Loucy (cell line): ENCODE data around the gene KANSL1L.

Experiments
- H2AFZ ChIP-seq: fragments of 200-600 bp; sonication (generic); 2 replicates; pipeline ENCODE4 v1.6.0; 2016; ENCODE audit warnings: antibody characterized with exemption, mild to moderate bottlenecking, low read length, moderate library complexity
- H3F3A ChIP-seq: fragments of 200-600 bp; 2 replicates; pipeline ENCODE4 v1.6.0; 2016; ENCODE audit warnings: antibody characterized with exemption, low read depth, mild to moderate bottlenecking
- H3K27me3 ChIP-seq: fragments of 200-600 bp; sonication (generic); 2 replicates; pipeline ENCODE4 v1.6.1; 2014; ENCODE audit warnings: low read length, mild to moderate bottlenecking; ENCODE audit not compliant: insufficient read depth, poor library complexity, severe bottlenecking
- H3K36me3 ChIP-seq: fragments of 200-600 bp; sonication (generic); 2 replicates; pipeline ENCODE4 v1.6.1; 2016; ENCODE audit warnings: low read length; ENCODE audit not compliant: insufficient read depth
- H3K4me1 ChIP-seq: fragments of 200-600 bp; sonication (generic); 2 replicates; pipeline ENCODE4 v1.5.1; 2014; ENCODE audit warnings: low read length, mild to moderate bottlenecking; ENCODE audit not compliant: insufficient read depth, poor library complexity, severe bottlenecking
- H3K4me2 ChIP-seq: fragments of 200-600 bp; sonication (generic); 2 replicates; pipeline ENCODE4 v1.6.0; 2014; ENCODE audit warnings: antibody characterized with exemption, low read length, low read depth, mild to moderate bottlenecking; ENCODE audit not compliant: poor library complexity, severe bottlenecking
- H3K4me3 ChIP-seq: fragments of 200-600 bp; sonication (generic); 2 replicates; pipeline ENCODE4 v1.5.1; 2014; ENCODE audit warnings: low read length, mild to moderate bottlenecking, mixed read lengths; ENCODE audit not compliant: poor library complexity, severe bottlenecking
- H3K79me2 ChIP-seq: fragments of 200-600 bp; sonication (generic); 2 replicates; pipeline ENCODE4 v1.6.1; 2014; ENCODE audit warnings: low read length; ENCODE audit not compliant: insufficient read depth
- H3K9ac ChIP-seq: fragments of 200-600 bp; sonication (generic); 2 replicates; pipeline ENCODE4 v1.6.0; 2014; ENCODE audit warnings: mild to moderate bottlenecking, low read depth, low read length, moderate library complexity; ENCODE audit not compliant: poor library complexity, severe bottlenecking
- H3K9me2 ChIP-seq: fragments of 200-600 bp; sonication (generic); replicated peaks from 2 replicates; pipeline ENCODE4 v1.6.1; 2016; ENCODE audit warnings: low read depth, low read length, mixed read lengths
- H3K9me3 ChIP-seq: fragments of 200-600 bp; sonication (generic); 2 replicates; pipeline ENCODE4 v1.6.1; 2014; ENCODE audit warnings: mild to moderate bottlenecking, antibody characterized with exemption, low read length, low read depth; ENCODE audit not compliant: insufficient read depth
- H4K20me1 ChIP-seq: fragments of 200-600 bp; sonication (generic); 2 replicates; pipeline ENCODE4 v1.6.0; 2014; ENCODE audit warnings: antibody characterized with exemption, low read length, mild to moderate bottlenecking; ENCODE audit not compliant: insufficient read depth, poor library complexity, severe bottlenecking
- EZH2phosphoT487 ChIP-seq: fragments of 200-600 bp; IDR thresholded peaks from 2 replicates; pipeline ENCODE4 v1.6.1; 2018; ENCODE audit warnings: antibody characterized with exemption, mild to moderate bottlenecking, moderate library complexity, borderline replicate concordance
- TF ChIP-seq, protein P1 (sequence below): fragments of 200-600 bp; sonication (generic); conservative IDR thresholded peaks from 2 replicates; pipeline ENCODE4 v1.5.1; 2014; ENCODE audit warnings: mild to moderate bottlenecking, antibody characterized with exemption, low read length

KANSL1L gene

DNA sequence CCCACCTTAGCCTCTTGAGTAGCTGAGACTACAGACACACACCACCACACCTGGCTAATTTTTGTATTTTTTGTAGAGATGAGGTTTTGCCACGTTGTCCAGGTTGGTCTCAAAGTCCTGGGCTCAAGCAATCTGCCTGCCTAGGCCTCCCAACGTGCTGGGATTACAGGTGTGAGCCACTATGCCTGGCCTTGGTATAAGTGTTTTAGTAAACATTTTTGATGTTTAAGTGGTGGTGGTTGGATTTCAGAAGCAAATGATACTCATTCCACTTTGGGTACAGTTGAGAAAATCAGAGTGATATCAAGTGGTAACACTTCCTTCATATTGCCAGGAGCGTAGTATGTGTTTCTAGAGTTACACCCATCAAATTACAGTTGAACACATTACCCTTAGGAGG, 28.6 kb upstream of the KANSL1L start:
- Histone ChIP-seq H3F3A (no peaks in the 10 kb centered on the region), H3K4me1 (peaks cover 8% of the 10 kb centered on the region), H3K4me3 (no peak overlapping the region), H3K79me2 (no peaks in the 10 kb centered on the region), H2AFZ (no peak overlapping the region), H3K4me2 (no peak overlapping the region), H3K9me2 (no peaks in the 10 kb centered on the region), H4K20me1 (no peaks in the 10 kb centered on the region), H3K36me3 (no peaks in the 10 kb centered on the region), H3K9ac (no peak overlapping the region), H3K27me3 (no peaks in the 10 kb centered on the region), H3K9me3 (no peaks in the 10 kb centered on the region)
- TF ChIP-seq, protein P1, sequence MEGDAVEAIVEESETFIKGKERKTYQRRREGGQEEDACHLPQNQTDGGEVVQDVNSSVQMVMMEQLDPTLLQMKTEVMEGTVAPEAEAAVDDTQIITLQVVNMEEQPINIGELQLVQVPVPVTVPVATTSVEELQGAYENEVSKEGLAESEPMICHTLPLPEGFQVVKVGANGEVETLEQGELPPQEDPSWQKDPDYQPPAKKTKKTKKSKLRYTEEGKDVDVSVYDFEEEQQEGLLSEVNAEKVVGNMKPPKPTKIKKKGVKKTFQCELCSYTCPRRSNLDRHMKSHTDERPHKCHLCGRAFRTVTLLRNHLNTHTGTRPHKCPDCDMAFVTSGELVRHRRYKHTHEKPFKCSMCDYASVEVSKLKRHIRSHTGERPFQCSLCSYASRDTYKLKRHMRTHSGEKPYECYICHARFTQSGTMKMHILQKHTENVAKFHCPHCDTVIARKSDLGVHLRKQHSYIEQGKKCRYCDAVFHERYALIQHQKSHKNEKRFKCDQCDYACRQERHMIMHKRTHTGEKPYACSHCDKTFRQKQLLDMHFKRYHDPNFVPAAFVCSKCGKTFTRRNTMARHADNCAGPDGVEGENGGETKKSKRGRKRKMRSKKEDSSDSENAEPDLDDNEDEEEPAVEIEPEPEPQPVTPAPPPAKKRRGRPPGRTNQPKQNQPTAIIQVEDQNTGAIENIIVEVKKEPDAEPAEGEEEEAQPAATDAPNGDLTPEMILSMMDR, result no peak
- TF ChIP-seq EZH2phosphoT487, result no peak

DNA sequence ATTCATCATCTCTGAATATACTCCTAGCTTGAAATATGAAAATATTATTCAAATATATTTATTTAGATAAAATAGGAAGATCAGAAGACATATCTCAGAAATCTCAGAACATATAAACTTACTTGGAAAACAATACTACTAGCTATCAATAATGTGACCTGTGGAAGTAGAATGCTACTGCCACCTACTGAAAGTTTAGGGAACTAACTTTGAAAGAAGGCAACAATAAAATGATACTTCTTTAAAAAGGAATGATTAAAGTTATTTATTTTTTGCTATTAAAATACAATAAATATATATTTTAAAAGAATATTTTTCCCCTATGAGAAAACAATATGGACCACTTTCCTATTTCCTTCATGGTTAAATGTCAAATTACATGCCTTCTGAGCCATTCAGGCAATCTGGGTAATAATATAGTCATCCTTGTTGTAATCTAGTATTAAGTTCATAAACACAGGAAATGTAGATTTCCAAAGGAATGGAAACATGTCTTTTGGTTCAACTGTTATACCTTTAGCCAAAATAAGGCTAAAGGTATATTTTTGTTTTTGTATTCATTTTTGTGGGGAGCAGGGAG, 28.1 kb upstream of the KANSL1L start:
- Histone ChIP-seq H3K9me2 (no peaks in the 10 kb centered on the region), H2AFZ (no peak overlapping the region), H3F3A (no peaks in the 10 kb centered on the region), H3K9ac (no peak overlapping the region), H4K20me1 (no peaks in the 10 kb centered on the region), H3K79me2 (no peaks in the 10 kb centered on the region), H3K36me3 (no peaks in the 10 kb centered on the region), H3K4me3 (no peak overlapping the region), H3K9me3 (no peaks in the 10 kb centered on the region), H3K4me2 (no peak overlapping the region), H3K27me3 (no peaks in the 10 kb centered on the region), H3K4me1 (peaks cover 8% of the 10 kb centered on the region)
- no peak for TF ChIP-seq EZH2phosphoT487
- TF ChIP-seq, protein P1, result peak; percentile 63

DNA sequence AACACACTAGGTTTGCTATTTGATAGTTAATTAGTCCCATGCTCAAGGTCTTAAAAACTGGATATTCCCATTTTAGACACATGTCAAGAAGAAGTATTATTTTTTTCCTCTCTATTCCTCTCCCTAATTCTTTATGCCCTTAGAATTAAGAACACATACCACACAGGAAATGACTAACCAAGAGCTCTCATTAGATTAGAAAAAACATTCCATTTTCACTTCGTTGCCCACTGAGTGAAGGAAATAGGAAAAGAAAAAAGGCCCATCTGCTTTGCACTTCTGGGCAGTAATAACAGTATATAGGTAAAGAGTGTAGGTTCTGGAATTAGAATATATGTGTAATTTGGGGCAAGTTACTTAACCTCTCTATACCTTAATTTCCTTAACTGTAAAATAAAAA, 27.1 kb upstream of the KANSL1L start:
- Histone ChIP-seq H3F3A (no peaks in the 10 kb centered on the region), H3K9me2 (no peaks in the 10 kb centered on the region), H2AFZ (no peak overlapping the region), H3K4me3 (no peak overlapping the region), H3K9me3 (no peaks in the 10 kb centered on the region), H3K36me3 (no peaks in the 10 kb centered on the region), H3K27me3 (no peaks in the 10 kb centered on the region), H3K79me2 (no peaks in the 10 kb centered on the region), H3K4me1 (peaks cover 8% of the 10 kb centered on the region), H4K20me1 (no peaks in the 10 kb centered on the region), H3K4me2 (peak overlapping the region; percentile 29), H3K9ac (no peak overlapping the region)
- TF ChIP-seq EZH2phosphoT487, result no peak
- TF ChIP-seq, protein P1, result no peak
